Nephron (organoid): ENCODE data around the gene GSS.

Experiments
- H3K27ac Mint-ChIP-seq, 3 experiments: 2 replicates each; pipeline ENCODE4 v1.8.0; 2020; ENCODE audit warnings: mixed read lengths in 3 of 3, mild to moderate bottlenecking in 2 of 3, moderate library complexity in 1 of 3
- H3K27me3 Mint-ChIP-seq: 2 replicates; pipeline ENCODE4 v1.8.0; 2021; ENCODE audit warnings: low read depth, mild to moderate bottlenecking, moderate library complexity, mixed read lengths
- H3K36me3 Mint-ChIP-seq: 2 replicates; pipeline ENCODE4 v1.8.0; 2020; ENCODE audit warnings: low read depth, mixed read lengths
- H3K4me1 Mint-ChIP-seq: 2 replicates; pipeline ENCODE4 v1.8.0; 2020; ENCODE audit warnings: mixed read lengths
- H3K4me3 Mint-ChIP-seq, 3 experiments: 2 replicates each; pipeline ENCODE4 v1.8.0; 2020; ENCODE audit warnings: mild to moderate bottlenecking in 3 of 3, mixed read lengths in 3 of 3, moderate library complexity in 2 of 3
- H3K9me3 Mint-ChIP-seq: 2 replicates; pipeline ENCODE4 v1.8.0; 2020; ENCODE audit warnings: mixed read lengths
- TF ChIP-seq, protein P1 (sequence below), 3 experiments: fragments of 200-600 bp; sonication (generic); IDR thresholded peaks; one replicate each; pipeline ENCODE4 v1.5.0; 2021; ENCODE audit warnings: antibody characterized with exemption in 3 of 3; ENCODE audit not compliant: unreplicated experiment in 3 of 3

GSS gene

GRCh38 chr20:34943808-34944567, 11.6 kb downstream of the GSS start:
- no peaks in the 10 kb centered on the region for H3K27me3 Mint-ChIP-seq
- H3K4me3 Mint-ChIP-seq = no peak overlapping the region
- no peak overlapping the region for H3K27ac Mint-ChIP-seq
- peaks cover 48% of the 10 kb centered on the region for H3K36me3 Mint-ChIP-seq
- H3K4me1 Mint-ChIP-seq = peaks cover 12% of the 10 kb centered on the region
- H3K9me3 Mint-ChIP-seq = no peaks in the 10 kb centered on the region
- TF ChIP-seq, protein P1, sequence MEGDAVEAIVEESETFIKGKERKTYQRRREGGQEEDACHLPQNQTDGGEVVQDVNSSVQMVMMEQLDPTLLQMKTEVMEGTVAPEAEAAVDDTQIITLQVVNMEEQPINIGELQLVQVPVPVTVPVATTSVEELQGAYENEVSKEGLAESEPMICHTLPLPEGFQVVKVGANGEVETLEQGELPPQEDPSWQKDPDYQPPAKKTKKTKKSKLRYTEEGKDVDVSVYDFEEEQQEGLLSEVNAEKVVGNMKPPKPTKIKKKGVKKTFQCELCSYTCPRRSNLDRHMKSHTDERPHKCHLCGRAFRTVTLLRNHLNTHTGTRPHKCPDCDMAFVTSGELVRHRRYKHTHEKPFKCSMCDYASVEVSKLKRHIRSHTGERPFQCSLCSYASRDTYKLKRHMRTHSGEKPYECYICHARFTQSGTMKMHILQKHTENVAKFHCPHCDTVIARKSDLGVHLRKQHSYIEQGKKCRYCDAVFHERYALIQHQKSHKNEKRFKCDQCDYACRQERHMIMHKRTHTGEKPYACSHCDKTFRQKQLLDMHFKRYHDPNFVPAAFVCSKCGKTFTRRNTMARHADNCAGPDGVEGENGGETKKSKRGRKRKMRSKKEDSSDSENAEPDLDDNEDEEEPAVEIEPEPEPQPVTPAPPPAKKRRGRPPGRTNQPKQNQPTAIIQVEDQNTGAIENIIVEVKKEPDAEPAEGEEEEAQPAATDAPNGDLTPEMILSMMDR (IDR thresholded peaks at IDR 0.05; ENCODE audit: unreplicated experiment in 3 of 3) = no peak

DNA sequence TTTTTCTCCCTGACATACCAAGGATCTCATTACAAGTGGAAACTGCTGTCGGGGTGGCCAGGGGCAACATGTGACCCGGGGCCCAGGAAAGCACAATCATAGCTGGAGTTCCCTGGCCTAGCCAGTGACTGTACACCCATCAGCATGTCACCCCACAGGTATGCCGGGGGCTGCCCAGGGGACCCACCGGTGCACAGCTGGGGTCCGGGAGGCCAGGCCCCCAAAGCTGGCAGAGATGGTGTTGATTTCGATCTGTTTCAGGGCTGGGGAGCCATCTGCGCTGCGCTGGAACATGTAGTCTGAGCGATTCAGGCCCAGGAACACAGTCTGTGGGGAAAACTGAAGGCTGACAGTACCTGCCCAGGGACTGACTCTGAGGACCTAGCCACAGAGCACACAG, 13.3 kb downstream of the GSS start:
- Mint-ChIP-seq H3K4me1 (peaks cover 20% of the 10 kb centered on the region), H3K9me3 (no peaks in the 10 kb centered on the region), H3K4me3 (no peak overlapping the region), H3K27me3 (no peaks in the 10 kb centered on the region), H3K36me3 (peaks cover 57% of the 10 kb centered on the region), H3K27ac (no peak overlapping the region)
- TF ChIP-seq, protein P1 (IDR thresholded peaks at IDR 0.05; ENCODE audit: unreplicated experiment in 3 of 3) = no peak

DNA sequence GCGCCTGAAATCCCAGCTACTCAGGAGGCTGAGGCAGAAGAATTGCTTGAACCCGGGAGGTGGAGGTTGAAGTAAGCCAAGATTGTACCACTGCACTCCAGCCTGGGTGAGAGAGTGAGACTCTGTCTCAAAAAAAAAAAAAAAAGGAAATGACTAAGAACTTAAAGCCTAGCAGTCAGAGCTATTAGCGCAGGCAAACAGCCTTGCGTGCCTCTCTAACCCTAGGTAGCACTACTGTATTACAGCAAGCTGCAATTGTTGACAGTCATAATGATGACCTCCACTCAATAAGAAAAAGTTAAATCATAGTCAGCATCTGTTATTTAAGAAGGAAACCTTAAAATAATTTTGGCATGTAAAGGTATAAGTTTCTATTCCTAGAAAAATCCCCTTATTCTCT, 14.4 kb downstream of the GSS start:
- H3K36me3 Mint-ChIP-seq = peaks cover 59% of the 10 kb centered on the region
- no peaks in the 10 kb centered on the region for H3K27me3 Mint-ChIP-seq
- H3K27ac Mint-ChIP-seq = no peak overlapping the region
- peaks cover 20% of the 10 kb centered on the region for H3K4me1 Mint-ChIP-seq
- H3K9me3 Mint-ChIP-seq = no peaks in the 10 kb centered on the region
- TF ChIP-seq, protein P1 (IDR thresholded peaks at IDR 0.05; ENCODE audit: unreplicated experiment in 3 of 3) = no peak
- H3K4me3 Mint-ChIP-seq = no peak overlapping the region

- Mint-ChIP-seq H3K27ac (peak overlapping the region in 2 of 3 experiments; percentile 35 to 51), H3K27me3 (no peaks in the 10 kb centered on the region), H3K9me3 (no peaks in the 10 kb centered on the region)
Measured at GRCh38 chr20:34940081-34940481, 15.5 kb downstream of the GSS start.

DNA sequence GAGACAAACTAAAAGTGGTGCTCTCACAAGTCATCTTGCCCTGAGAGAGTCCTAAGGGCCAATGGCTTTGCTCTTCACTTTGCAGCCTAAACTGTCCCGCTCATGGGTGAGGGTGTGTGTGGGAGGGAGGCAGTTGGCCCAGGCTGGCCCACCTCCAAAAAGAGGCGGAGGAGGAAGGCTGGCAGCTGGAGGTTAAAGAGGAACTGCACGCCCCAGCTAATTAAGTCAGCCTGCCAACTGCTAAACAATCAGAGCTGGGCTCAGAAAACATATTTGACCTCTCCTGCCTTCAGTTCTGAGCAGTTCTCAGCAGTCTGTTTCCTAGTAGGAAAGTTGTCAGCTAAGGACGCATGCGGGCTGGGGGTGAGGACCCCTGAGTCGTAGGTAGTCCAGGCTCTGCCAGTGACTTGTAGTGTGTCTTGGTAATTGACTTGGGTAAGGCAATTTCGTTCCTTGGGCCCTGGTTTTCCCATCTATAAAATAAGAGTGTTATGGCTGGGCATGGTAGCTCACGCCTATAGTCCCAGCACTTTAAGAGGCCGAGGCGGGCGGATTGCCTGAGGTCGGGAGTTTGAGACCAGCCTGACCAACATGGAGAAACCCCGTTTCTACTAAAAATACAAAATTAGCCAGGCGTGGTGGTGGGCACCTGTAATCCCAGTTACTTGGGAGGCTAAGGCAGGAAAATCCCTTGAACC, 17.0 kb downstream of the GSS start:
- peaks cover 53% of the 10 kb centered on the region for H3K36me3 Mint-ChIP-seq
- TF ChIP-seq, protein P1 (IDR thresholded peaks at IDR 0.05; ENCODE audit: unreplicated experiment in 3 of 3) = no peak
- H3K27me3 Mint-ChIP-seq = no peaks in the 10 kb centered on the region
- no peak overlapping the region for H3K4me3 Mint-ChIP-seq
- peaks cover 20% of the 10 kb centered on the region for H3K4me1 Mint-ChIP-seq
- H3K9me3 Mint-ChIP-seq = no peaks in the 10 kb centered on the region
- peak overlapping the region; percentile 2 to 94 (median 81) for H3K27ac Mint-ChIP-seq

More at GRCh38 chr20:34940081-34940481, 15.5 kb downstream of the GSS start:
- Mint-ChIP-seq H3K4me1 (peaks cover 20% of the 10 kb centered on the region), H3K36me3 (peaks cover 54% of the 10 kb centered on the region), H3K4me3 (no peak overlapping the region)
- TF ChIP-seq, protein P1 (IDR thresholded peaks at IDR 0.05; ENCODE audit: unreplicated experiment in 3 of 3) = no peak
